Right lobe of liver (tissue), 4 donors: ENCODE measurements around the gene RABL6.
A peak's percentile ranks its signal among the peaks of the same experiment; 100 is the strongest.

Experiments used
- POLR2A ChIP-seq: fragments of 450-650 bp; IDR thresholded peaks from one replicate; pipeline ENCODE4 v1.6.1; 2017; ENCODE audit warnings: antibody characterized with exemption, mild to moderate bottlenecking
- TF ChIP-seq, protein P1 (sequence below), 4 donors: fragments of 200-600 bp in 3 of 4; fragments of 450-650 bp in 1 of 4; IDR thresholded peaks; one replicate each; pipeline versions ENCODE4 v1.5.1 to v1.8.0; 2016 to 2022; ENCODE audit warnings: antibody characterized with exemption in 4 of 4, mild to moderate bottlenecking in 2 of 4
- donor health status: DM: no; HTN: no; CAD: no.
- donor health status: DM: no; HTN: no; CAD: no.
- donor health status: DM: no; HTN: yes; CAD: no.

- TF ChIP-seq, protein P1, sequence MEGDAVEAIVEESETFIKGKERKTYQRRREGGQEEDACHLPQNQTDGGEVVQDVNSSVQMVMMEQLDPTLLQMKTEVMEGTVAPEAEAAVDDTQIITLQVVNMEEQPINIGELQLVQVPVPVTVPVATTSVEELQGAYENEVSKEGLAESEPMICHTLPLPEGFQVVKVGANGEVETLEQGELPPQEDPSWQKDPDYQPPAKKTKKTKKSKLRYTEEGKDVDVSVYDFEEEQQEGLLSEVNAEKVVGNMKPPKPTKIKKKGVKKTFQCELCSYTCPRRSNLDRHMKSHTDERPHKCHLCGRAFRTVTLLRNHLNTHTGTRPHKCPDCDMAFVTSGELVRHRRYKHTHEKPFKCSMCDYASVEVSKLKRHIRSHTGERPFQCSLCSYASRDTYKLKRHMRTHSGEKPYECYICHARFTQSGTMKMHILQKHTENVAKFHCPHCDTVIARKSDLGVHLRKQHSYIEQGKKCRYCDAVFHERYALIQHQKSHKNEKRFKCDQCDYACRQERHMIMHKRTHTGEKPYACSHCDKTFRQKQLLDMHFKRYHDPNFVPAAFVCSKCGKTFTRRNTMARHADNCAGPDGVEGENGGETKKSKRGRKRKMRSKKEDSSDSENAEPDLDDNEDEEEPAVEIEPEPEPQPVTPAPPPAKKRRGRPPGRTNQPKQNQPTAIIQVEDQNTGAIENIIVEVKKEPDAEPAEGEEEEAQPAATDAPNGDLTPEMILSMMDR (IDR thresholded peaks at IDR 0.05) = no peak
- TF ChIP-seq POLR2A = peak; percentile 83
These were observed 16.9 kb upstream of the RABL6 start, which contains the start of gene TMEM141 for GRCh38 chr9:136790640-136791515.
